HG03469 (cell line): ENCODE measurements around the gene SNAP25.

Source experiments
- ATAC-seq: cut with Tn5 transposase; IDR thresholded peaks from one replicate; pipeline ENCODE4 v1.9.1; 2021; ENCODE audit warnings: mild to moderate bottlenecking, moderate library complexity, moderate number of reproducible peaks; ENCODE audit not compliant: unreplicated experiment

Gene SNAP25

DNA sequence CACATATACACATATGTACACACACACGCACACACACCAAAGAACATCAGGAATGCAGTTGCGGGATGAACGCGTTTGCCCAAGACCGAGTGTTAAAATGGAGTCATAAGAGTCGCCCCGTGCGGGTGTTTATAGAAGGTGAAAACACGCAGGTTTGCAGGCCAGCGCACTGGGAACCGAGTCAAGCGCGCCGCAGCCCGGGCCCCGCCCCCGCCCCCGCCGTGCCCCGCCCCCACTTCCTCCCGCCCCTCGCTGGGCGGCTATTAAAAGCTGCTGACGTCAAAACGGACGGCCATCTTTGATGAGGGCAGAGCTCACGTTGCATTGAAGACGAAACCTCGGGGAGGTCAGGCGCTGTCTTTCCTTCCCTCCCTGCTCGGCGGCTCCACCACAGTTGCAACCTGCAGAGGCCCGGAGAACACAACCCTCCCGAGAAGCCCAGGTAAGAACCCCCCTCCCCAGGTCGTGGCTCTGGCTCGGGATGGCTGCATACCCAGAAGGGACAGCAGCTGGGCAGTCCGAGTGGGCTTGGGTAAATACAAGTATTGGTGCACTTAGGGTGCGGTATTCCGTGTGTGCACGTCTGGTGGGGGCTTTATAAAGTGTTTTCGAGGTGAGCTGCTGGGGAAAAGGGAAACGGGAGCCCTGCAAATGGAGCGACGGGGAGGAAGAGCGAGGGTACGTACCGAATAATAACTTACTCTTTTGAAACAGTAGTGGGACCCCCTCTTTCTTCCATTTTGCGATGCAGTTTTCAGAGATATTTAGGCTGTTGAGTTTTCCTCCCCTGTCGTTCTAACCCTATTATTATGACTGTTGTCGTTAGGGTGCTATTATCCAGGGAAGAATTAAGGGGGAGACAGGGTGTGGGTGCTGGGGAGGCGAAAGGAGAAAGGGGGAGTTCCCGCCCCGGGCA is at the start of gene SNAP25:
SNAP25 (plus strand) TSS at position 295 of the 916 bp plus-strand sequence. CDS start 56,662 bp downstream, outside the sequence.
- ATAC-seq, result no peak

DNA sequence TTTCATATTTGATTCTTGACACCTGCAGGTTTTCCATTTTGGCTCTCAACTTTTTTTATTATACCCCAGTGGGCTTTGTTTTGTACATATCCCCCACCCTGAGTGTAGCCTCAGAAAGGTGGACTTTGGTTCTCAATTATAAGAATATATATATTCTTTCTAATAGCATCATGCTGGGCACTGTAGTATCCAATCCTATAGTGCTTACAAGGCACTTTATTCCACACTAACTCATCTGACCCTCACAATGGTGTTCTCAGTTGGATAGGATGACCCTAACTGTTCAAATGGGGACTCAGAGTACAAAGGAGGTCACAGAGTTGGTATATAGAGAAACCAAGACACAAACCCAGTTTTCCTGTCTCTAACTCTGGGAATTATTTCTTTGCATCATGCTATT is 48.9 kb upstream of the SNAP25 start:
- no peak for ATAC-seq

DNA sequence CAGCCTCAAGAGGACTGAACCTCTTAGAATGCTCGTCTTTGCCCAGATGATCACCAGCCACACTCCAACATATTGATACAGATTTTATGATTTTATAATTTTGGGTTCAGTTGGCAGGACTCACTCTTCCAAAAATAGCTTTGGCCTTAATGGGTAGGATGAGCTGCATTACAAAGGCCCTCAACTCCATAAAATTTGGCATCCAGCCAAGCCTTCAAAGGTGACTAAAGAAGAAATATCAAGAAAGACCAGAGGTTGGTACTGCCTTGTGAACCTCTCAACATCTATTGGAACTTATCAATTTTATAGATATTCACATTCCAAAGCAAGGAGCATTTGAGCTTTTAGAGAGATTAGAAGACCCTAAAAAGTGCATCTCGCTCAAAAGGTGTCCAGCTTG is 48.4 kb upstream of the SNAP25 start:
- ATAC-seq, result no peak

DNA sequence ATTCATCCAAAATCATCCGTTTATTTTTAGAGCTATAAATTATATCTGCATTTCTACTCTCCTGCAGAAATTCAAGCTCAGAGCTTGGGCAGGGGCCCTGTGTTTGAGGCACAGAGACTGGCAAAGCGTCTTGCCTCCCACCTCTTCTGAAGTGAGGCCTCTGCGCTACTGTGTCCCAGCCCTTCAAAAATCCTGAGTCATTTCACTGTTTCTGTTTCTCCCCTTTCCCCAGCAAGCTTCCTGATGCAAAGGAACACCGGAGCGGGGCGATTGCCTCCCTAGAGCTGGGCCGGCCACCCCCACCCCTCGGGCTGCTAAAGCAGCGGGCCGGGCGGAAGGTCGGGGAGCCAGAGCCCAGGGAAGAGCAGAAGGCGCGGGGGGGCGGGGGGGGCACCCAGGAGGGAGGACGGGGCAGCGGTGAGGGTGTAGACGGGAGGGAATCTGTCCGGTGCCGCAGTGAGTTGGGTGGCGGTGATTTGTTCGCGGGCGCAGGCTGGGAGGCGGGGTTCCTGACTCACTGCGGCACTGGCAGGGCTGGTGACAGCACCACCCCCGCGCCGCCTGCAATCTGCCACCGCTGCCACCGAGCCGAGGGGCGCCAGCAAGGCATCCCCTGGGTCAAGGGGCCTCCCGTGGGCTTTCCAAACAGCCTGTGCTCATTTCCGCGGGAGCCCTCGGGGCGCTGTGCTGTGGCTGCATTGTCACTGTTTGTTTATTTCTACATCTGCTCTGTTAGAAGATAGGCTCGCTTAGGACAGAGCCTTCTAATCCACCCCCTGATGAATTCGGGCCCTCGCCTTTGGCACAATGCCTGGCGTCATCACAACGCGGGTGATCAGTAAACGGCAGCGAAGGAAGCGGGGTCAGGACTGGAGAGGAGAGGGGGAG is 46.5 kb upstream of the SNAP25 start:
- no peak for ATAC-seq

DNA sequence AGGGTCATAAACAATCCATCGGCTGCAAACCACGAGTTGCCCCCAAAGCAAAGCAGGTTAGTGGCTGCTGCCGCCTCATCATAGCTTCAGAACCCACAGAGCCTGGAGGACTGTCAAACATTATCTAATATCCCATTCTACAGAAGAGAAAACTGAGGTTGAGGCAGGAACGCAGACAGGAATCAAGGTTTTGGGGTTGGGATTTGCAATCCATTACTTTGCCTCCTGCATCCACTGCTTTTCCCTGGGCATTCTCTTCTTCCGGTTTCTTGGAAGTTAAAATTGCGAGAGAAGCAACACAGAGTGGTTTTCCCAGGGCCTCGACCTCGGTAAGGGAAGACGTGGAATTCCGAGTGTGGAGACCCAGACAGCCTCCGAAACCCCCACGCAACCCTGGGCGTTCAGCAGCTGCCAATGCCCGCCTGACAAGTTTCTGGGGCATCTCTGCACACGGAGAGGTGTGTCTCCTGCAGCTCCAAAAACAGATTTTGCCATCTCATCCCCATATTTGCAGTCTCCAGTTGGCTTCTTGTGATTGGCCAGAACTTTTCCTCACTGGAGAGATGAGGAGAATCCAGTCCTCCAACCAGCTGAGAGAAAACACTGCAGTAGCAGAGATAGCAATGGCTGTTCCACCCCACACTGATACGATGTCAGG is 45.5 kb upstream of the SNAP25 start:
- no peak for ATAC-seq

DNA sequence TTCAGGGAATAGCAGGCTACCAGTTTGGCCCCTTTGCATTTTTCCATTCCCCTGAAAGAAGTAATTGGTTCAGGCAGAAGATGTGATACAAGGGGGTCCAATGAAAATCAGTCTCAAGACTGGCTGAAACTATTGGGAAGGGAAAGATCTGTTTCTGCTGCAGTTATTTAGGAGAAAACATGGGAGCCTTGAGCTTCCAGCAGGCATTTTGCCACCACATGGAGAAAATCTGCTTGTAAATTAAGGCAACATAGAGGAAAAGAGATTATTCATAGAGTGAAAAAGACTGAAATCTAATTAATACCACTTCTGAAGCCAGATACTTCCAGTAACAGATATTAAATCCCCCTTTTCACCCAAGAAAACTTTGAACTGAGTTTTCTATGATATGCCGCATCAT is 44.2 kb upstream of the SNAP25 start:
- ATAC-seq, result no peak

DNA sequence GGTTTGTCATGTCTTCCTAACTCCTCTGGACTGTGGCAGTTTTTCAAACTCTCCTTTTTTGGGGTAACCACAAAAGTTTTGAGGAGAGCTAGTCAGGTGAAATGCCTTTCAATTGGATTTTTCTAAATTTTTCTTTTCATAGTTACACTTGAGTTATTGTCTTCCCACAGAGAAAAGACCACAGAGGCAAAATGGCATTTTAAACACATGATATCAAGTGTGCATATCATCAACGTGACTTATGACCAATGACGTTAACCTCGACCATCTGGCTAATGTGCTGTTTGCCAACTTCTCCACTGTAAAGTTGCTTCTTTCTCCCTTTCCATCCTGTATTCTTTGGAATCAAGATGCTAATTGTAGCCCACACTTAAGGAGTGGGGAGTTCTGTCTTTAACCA is 41.3 kb upstream of the SNAP25 start:
- ATAC-seq, result no peak

DNA sequence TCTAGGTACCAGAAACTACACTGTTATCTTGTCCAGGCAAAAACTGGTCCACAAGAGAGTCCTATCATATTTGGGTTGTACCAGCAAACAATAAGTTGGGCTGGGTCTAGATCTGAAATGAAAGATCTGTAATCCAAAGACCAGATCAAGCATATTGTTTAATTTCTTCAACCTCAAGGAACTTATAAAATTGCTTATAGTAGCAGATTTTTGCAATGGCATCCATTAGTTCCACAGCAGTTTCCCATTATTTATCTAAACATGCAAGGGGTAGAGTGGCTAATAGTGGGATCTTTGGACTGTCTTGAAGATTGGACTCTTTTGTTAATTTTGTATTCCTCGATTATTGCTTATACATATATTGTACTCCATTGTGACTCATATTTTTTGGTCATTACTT is 40.5 kb upstream of the SNAP25 start:
- ATAC-seq, result no peak

DNA sequence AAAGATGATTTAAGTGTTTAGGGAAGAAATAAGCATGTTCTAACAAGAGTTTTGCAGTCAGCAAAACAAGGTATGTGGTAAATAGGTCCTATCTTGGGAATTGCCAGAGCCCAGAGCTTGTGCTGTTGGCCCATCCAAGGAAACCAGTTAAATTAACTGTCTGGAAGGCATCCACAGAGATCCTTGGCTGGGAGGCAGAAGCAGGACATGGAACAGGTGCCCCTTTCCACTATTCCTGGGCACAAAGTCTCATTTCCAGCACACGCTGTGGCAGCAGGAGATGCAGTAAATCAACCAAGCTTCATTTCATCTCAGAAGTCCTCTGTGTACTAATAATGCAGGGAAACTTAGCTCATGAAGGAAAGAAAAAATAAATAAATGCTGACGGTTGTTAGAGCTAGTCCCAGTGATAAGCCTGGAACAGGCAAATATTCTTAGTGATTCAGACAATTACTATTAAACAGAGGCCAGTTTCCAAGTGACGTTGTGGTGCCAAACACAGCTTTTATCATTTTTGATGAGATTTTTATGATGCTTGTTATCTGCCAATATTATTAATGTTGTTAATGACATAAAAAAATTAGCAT is 39.8 kb upstream of the SNAP25 start:
- ATAC-seq, result no peak

DNA sequence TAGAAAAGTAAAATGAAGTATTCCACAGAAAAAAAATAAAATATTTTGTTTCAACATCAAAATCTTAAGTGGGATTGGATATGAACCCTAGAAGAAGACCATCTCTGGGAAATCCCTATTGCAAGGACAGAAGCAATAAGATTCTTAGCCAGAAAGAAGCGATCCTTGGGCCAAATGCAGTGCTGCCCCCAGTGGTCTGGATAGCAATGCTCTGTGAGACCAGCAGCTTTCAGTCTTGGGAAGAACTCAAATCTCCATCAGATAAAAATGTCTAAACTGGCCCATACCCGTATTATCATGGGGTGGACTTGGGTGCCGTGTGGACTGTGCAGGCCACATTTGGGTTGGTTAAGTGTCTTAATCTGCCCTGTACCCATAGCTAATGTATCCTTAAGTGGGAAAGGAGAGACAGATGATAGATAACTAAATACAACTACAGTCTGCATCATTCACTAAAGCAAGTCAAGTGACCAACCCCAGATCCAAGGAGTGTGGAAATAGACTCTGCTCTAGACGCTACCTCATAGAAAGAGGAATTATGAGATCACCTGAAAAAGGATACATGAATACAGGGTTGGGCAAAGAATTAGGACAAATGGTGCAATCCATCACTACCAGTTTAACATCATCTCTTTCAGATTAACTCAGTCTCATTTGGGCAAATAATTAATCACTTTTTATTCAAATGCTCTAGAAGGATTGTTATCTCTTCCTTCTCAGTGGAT is 38.9 kb upstream of the SNAP25 start:
- no peak for ATAC-seq

DNA sequence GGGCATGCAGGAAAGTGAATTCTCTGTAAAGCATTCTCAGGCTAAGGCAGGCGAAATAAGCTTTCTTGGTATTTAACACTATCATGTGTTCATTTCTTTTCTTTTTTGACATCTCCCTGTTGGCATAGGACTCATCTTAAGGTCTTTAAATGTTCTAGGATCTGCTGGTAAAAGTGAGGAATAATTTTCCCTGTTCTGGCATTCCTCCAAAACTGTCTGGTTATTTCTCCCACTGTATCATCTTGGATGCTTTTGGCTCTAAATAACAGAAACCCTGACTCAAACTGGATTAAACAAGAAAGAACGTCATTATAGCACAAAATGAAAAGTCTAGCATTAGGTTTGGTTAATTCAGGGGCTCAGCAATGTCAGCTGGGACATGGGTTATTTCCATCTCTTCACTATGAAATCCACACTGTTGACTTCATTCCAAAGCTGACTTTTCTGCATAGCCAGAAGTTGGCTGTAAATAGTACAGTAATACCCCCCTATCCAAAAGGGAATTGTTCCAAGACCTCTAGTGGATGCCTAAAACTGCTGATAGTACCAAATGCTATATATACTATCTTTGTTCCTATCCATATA is 37.9 kb upstream of the SNAP25 start:
- no peak for ATAC-seq

DNA sequence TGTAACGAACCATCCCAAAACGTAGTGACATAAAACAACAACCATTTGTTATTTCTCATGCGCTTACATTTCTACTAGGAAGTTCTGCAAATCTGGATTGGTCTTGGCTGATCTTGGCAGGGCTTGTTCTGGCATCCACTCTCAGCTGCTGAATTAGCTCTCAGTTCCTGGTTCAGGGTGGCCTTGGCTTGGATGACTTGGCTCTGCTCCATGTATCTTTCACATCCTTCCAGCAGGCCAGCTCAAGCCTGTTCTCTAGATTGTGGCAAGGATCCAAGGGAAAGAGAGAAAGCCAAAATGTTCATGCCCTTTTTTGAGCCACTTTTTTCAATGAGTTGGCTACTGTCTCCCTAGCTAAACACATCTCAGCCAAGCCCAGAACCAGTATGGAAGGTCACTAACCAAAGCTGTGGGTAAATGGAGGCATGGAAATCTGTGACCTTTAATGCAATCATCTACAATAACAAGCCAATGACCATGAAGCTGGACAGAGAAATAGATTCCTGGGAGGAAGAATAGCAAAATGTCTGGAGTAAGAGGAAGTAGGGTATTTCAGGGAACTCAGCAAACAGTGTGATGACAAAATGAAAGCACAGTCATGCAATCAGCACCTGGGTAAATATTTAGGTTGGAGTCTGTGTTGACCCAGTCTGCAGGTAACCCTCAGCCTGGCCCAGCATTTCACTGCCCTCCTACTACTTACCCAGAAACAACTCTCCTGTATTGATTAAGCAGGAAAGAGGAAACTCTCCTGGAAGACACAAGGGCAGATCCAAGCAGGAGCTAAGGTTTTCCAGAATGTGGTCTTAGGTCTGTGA is 32.7 kb upstream of the SNAP25 start:
- no peak for ATAC-seq

DNA sequence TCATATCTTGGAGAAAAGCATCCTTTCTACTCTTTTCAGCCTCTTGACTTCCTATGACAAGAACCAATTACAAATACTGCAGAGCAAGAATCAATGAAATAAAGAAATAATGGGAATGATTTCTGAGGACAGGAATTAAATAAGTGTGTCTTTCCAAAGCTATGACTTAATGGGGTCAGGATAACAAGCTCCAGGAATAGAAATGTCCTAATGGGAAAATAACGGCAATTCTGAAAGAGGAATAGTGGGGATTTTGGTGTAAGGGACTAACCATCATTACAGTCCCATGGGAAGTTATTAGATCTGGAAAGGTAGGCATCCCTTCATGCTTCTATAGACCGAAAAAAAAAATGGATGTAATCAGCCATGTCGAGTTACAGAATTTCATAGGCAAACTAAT is 28.2 kb upstream of the SNAP25 start:
- no peak for ATAC-seq

DNA sequence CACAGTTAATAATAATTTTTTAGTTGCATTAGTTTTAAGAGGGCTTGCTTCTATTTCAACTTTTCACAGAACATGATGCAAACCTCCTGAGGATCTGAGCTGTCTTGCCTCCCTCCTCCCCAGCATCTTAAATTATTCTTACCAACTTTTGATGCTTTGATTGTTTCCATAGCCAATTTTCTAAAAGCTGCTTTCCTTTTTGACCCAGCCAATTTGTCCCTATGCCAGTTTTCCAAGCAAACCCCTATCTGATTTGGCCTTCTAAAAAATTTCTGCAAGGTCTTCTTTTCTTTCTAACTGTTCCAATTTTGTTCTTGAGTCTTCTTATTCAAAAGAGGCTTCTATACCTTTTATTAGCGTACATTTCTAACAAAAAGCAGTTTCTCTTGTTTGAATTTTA is 26.5 kb upstream of the SNAP25 start:
- ATAC-seq, result no peak

DNA sequence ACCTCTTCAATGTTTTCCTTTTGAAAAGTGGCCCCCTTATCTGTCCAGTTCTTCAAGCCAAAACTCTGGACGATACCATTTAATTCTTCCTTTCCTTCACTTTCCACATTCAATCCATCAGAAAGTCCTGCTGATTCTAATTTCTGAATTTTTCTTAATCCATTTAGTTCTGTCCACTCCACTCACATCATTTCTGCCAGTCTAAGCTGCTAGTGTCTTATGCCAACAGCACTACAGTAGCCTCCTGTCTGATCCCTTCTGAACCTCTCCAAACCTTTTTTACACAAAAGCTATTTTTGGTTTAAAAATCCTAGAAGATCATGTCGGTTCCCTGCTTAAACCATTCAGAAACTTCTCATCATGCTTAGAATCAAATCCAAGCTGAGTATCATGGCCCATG is 24.5 kb upstream of the SNAP25 start:
- ATAC-seq, result no peak

DNA sequence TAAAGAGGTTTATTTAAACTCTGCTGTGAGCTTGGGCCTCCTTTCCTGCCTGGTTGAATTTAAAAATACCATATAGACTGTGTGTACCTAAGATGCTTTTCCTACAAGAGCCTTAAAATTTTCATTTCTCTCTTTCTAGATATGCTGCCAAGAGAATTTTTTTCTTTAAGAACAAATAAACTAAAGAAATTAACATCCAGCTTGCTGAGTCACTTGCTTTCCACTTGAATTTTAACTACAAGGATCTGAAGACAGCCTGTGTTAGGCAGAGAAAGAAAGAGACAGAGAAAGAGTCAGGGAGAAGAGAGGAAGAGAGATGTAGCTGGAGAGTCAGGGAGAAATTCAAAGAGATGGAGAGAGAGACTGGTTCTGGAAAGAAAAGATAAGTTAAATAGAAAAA is 18.3 kb upstream of the SNAP25 start:
- ATAC-seq, result no peak

DNA sequence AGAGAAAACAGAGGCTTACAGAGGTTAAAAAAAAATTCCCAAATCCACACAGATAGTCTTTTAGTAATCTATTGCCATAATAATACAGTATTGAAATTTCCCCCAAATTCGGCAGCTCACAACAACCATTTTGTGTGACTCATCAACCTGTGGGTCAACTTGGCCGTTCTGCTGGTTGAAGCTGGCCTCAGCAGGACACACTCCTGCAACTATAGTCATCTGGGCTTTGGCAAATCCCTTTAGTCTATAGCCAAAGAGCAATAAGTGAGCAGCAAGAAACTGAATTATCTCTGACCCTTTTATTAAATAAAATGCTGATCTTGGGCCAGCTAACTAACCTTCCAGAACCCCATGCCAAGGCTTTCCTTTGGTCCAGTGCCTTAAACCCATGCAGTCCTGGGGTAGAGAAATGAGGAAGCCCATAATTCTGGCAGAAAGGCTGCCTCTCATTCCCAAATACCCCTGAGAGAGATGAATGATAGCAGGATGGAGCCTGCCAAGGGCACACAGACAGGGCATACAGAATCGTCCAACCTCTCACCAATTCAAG is 17.2 kb upstream of the SNAP25 start:
- no peak for ATAC-seq

DNA sequence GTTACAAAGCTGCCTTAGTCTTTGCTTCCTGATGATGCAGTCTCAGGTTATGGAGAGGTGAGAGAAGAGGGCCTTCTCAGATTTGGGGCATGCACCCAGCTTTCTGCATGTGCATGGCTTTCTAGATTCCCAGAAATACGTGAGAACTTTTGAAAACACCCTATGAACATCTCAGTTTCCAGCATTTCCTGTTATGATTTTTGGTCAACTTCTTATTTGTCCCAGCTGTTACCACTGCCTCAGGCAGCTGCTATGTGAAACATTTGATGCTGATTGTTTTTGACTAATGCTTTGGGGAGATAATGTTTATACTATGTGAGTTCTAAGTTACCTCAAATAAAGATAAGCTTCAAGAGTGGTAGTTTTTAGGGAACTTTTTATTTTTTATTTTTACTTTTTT is 9.5 kb upstream of the SNAP25 start:
- ATAC-seq, result no peak

DNA sequence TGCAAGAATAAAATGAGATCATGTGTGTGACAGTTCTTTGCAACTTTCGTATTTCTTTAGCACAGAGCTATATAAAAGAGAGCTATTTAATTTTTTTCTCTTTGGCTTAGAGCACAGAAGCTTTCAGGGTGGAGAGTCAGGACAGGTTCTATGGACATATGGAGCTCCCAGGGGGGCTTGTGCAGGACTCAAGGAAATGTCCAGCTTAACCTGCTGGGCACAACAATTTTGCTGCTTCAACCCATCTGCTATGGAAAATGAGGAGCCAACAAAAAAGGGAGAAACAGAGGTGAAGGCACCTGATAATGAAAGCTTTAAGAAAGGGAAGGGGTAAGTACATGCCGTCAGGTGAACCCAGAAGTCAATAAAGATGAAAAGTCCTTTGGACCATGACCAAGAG is 5.1 kb upstream of the SNAP25 start:
- ATAC-seq, result no peak
